NCI-H345 treated with DMSO at 0.1 percent for 48 hours (cell line): Measurements from ENCODE around the gene SYT6.

ENCODE experiments used
- DNase-seq: peaks from one replicate; lab custom pipeline; 2025; ENCODE audit not compliant: unreplicated experiment; lab: John Stamatoyannopoulos, UW

Gene SYT6

GRCh38 chr1:114155706-114156105 lies 2.0 kb upstream of the SYT6 start:
- DNase-seq, result no peak

DNA sequence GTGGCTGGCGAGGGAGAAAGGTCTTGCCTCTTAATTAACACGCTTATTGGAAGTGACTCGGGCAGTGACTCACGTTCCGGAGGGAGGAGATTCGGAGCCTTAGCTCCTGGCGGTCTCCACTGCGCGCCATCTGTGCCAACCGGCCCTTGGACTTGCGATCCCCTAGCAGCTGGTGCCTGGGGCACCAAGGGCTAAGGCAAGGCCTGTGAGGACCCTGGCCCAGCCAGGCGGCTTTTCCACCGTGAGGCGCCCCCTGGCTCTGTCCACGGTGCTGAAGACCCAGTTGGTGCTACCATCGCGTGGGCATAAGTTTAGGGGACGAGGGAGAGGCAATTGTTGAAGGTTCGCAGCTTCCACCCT lies 1.3 kb upstream of the SYT6 start:
- no peak for DNase-seq

- DNase-seq, result no peak
Measured at GRCh38 chr1:114154146-114154962, 685 bp upstream of the SYT6 start.

DNA sequence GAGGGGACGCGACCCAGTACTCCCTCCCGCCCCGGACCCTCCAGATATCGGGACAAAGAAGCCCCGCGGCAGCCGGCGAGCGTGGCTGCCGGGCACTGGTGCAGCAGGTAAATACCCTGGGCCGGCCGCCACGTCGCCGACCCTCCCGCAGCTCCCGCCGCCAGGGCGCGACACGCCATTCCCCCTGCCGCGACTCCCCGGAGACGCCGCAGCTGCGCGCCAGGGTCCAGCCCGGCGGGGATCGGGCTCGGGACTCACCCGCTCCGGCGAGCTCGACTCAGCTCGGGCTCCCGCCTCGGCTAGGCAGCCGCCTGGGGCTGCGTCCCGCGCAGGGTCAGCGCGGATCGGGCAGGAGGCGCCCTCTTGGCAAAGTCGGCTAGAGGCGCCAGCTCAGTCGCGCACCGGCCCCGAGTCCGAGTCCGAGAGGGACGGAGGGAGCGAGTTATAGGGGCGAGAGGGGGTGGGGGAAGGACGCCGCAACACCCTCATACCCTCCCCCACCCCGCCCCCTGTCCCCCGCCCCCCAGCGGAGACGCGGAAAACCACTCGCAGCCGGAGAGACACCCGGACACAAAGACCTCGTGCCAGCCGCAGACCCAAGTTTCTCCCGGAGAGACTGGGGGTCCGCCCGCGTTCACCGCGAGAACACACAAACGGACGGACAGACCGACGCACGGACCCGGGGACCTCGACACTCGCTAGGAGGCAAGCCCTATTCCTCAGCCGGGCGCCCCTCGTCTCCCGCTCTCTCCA lies 985 bp downstream of the SYT6 start:
- no peak for DNase-seq

GRCh38 chr1:114152089-114152507 lies 1.6 kb downstream of the SYT6 start:
- DNase-seq, result no peak

- no peak for DNase-seq
Measured at GRCh38 chr1:114150016-114150415, 3.7 kb downstream of the SYT6 start.

DNA sequence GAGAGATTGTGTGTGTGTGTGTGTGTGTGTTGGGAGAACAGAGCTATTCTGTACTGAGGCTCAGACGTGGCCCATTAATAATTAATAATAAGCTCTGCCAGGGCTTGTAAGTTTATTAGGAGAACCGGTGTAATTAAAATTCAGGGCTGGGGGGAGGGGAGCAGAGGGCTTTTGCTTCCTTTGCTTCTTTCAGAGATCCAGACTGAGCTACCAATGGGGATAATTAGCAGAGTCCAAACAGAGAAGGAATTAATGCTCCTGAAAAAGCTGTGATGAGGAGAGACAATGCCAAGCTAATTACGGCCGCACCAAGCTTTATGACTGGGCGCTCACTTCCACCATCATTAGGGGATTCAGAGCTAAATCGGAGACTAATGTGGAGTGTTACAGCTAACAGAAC lies 4.5 kb downstream of the SYT6 start:
- DNase-seq, result no peak

DNA sequence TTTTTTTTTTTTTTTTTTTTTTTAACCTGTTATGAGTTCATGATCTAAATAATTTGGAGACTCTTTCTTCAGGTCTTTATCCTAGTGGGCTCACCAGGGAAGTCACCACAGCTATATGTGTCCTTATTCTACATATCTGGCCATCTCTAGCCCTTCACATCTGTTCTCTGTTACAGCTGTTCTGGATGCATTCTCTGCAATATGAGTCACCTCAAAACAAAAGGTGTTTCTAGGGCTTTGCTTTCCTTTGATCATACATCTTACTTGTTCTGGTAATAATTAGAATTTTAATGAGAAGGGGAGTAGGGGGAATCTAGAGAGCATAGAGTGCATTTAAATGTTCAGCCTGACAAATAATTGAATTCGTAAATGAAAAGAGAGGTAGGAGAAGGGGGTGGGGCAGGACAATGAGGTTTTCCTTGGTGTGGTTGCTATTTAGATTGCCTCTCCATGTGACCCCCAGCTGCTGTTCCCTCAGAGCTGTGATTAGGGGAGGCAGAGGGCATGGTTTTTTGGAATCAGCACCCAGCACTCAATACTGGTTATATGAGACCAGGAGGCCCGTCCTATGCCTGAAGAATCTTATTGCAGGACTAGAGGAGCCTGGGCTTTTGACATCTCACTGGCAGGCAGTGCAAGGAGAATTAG lies 8.0 kb downstream of the SYT6 start:
- DNase-seq, result no peak

DNA sequence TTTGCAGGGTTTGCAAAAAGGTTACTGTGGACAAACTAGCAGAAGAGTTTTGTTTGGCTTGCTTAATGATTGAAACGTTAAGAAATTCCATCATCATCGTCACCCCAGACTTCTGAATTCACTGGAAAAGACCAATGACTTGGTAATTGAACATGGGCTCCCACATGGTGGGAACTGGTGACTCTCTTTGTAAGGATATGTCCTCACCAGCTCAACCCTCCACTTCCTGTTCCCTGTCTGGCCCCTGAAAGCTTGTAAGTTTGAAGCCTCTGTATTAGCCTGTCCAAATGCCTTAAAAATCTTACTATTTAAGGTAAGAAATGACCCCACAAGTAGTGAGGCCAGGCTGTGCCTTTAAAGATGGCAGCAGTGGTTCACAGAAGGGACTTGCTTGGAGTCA lies 9.7 kb downstream of the SYT6 start:
- no peak for DNase-seq

GRCh38 chr1:114139540-114139939 lies 14.1 kb downstream of the SYT6 start:
- DNase-seq, result no peak

GRCh38 chr1:114137497-114137896 lies 16.2 kb downstream of the SYT6 start:
- no peak for DNase-seq

DNA sequence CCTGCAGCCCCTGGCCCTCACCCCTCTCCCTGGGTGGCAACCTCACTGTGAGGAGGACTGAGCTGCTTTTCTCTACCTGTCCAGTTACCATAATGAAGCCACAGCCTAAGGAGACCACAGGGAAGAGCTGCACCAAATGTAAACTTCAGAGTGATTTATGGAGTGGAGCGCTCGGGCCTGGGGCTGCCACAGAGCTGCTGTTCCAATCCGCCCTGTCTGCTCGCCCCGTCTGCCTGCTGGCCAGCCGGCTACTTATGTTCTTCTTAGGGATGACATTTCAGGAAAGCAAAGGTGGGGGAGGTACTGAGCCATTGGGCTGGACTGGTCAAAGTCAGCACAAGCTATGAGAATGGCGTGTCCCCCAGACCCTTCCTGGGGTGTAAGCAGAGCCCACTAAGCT lies 17.9 kb downstream of the SYT6 start:
- DNase-seq, result no peak

GRCh38 chr1:114134518-114134917 lies 19.2 kb downstream of the SYT6 start:
- DNase-seq, result no peak

GRCh38 chr1:114133129-114133528 lies 20.5 kb downstream of the SYT6 start:
- no peak for DNase-seq

DNA sequence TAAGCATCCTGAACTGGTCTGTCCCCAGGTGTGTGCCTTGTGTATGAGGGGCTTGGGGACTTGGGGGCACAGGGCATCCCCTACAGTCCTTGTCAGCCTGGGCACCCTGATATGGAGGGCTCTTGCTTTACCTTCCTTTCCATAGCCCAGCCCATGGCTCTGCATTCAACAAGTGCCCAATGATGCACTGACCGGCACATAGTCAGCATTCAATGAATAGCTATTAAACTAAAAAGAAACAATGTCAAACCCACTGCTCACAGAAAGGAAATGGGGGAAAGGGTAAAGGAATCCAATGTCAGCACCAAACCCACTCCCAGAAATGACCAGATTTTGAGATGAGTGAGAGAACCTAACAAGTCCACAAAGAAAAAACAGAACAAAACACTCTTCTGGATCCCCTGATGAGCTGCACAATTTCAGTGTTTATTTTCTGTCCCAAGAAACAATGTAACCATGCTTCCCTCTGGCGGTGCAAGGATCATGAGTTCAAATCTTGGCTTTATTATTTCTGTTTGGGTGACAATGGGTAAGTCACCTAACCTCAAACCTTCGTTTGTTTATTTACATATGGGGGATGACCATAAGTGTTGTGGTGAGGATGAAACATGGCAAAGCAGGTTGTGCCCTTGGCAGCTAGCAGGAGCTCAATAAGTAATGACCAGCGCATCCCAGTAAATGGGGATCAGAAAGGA lies 22.0 kb downstream of the SYT6 start:
- no peak for DNase-seq

GRCh38 chr1:114130846-114131525 lies 22.7 kb downstream of the SYT6 start:
- DNase-seq, result no peak

DNA sequence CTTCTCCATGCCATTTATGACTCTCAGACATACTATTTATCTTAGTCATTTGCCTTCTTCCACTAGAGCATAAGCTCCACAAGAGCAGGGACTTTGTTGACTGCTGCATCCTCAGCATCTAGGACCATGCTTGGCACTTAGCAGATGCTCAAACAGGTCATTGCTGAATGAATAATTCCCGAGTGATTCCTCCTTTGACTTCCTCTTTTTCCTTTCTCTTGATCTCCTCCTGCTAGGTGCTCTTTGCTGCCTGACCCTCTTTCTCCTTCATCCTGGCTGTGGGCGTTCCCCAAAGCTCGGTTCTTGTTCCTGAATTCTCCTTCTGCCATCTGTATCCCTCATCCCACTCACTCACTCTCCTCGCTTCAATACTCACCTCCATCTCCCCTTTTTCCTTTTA lies 23.5 kb downstream of the SYT6 start:
- DNase-seq, result no peak

- no peak for DNase-seq
Measured at GRCh38 chr1:114128293-114128692, 25.4 kb downstream of the SYT6 start.

DNA sequence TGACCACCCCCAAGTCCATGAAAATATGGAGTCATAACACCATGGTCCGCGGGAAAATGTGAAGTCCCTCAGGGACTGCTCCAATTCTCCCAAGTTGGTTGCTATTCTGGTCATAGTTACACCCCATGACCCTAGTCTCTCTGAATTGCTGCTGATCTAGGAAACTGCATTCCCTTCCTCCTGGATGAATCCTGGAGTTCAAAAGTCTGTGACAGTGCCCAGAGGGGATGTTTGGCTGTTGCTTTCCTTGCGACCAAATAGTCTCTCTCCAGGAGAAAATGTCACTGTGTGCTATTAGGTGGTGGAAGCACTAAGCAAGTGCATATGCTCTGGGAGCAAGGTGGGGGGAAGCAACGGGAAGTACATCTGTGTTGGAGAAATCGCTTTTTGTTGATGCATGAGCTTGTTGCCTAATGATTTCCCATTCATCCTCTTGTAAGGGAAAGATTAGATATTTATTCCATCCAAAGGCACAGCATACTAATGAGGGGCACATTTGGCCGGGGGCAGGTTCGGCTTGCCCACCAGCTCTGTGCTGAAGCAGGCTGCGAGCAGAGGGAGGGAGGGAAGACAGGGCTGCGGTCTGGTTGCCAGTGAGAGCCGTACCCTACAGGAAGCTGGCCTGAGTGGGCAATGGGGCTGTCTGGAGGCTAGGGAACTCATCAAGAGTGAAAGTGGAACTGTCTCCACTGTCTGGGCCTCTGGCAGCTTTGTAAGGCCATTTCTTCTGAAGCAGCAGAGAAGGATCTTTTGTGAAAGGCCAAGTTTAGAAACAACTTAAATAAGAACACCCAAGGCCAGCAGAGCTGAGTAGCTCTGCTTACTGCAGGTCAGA lies 27.2 kb downstream of the SYT6 start:
- DNase-seq, result no peak

DNA sequence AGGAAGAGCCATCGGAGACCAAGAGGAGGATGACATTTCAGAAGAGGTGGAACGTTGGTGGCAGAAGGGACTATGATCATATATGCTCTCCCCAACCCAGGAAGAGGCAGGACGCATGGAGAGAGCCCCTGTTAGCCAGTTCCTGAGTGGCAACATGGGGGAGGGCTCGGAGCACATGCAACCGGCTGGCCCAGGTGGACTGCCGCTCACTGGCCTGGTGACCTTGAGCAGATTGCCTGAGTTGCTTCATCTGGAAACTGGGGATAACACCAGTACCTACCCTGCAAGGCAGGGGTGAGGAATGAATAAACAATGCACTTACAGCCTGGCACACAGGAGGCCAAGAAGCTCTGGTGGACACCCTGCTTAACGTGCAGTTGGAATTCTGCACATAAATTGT lies 29.0 kb downstream of the SYT6 start:
- no peak for DNase-seq
